H1 (cell line): ENCODE measurements around the gene QPCT. TPM values are rescaled to one million over a fixed set of nuclear protein-coding genes. Genes with fewer than 3 reads are reported as not detected.
A peak's percentile ranks its signal among the peaks of the same experiment; 100 is the strongest.
"Not testable (repeated sequence)": the region's sequence is repeated elsewhere in the genome, so short reads cannot be mapped to it uniquely, and the experiment has no call there.

Source experiments
- CTCF ChIA-PET: fragments of 300-600 bp; sonication (Branson Sonifier 250); formaldehyde crosslinking; loops from one replicate; lab custom pipeline; 2021; ENCODE audit not compliant: partially characterized antibody; lab: Charles Lee
- POLR2A ChIA-PET: fragments of 300-600 bp; sonication (Branson Sonifier 250); formaldehyde crosslinking; loops from one replicate; lab custom pipeline; 2021; ENCODE audit warnings: inconsistent platforms; ENCODE audit not compliant: partially characterized antibody; lab: Charles Lee
- DNase-seq, 2 experiments: peaks; one replicate each; pipeline versions ENCODE4 v3.0.0 to v3.0.0-alpha.2; 2010 to 2022; ENCODE audit warnings: low spot score in 2 of 2, low read depth in 1 of 2, mixed read lengths in 1 of 2
- FAIRE-seq: peaks from 2 replicates; lab custom pipeline; 2011; peaks lifted over from hg19 to GRCh38; lab: Jason Lieb, UNC
- H2AFZ ChIP-seq: 2 replicates; pipeline ENCODE4 v1.8.1; 2012; ENCODE audit warnings: low read length, inconsistent platforms
- H2AK5ac ChIP-seq: 2 replicates; pipeline ENCODE4 v1.6.1; 2013; ENCODE audit warnings: low read depth, low read length
- H2BK120ac ChIP-seq: replicated peaks from 2 replicates; pipeline ENCODE3; 2013; ENCODE audit warnings: low read depth, low read length, inconsistent platforms
- H2BK12ac ChIP-seq: 2 replicates; pipeline ENCODE4 v1.6.1; 2013; ENCODE audit warnings: low read depth, low read length
- H2BK15ac ChIP-seq: 2 replicates; pipeline ENCODE4 v1.6.1; 2013; ENCODE audit warnings: low read length
- H2BK20ac ChIP-seq: 2 replicates; pipeline ENCODE4 v1.6.1; 2013; ENCODE audit warnings: low read length
- H2BK5ac ChIP-seq: 2 replicates; pipeline ENCODE4 v1.6.1; 2013; ENCODE audit warnings: low read depth, low read length
- H3K14ac ChIP-seq: 2 replicates; pipeline ENCODE4 v1.6.1; 2013; ENCODE audit warnings: inconsistent platforms; ENCODE audit not compliant: insufficient read length
- H3K18ac ChIP-seq: 2 replicates; pipeline ENCODE4 v1.6.1; 2013; ENCODE audit warnings: low read length; ENCODE audit errors: extremely low read depth
- H3K23ac ChIP-seq: 2 replicates; pipeline ENCODE4 v1.6.1; 2013; ENCODE audit warnings: inconsistent platforms; ENCODE audit not compliant: insufficient read length
- H3K23me2 ChIP-seq: 2 replicates; pipeline ENCODE4 v1.6.1; 2013; ENCODE audit warnings: low read depth, low read length
- H3K27ac ChIP-seq: 2 replicates; pipeline ENCODE4 v1.6.1; 2011; ENCODE audit warnings: low read depth, low read length, inconsistent platforms
- H3K27me3 ChIP-seq, 4 experiments: replicated peaks in 1 of 4; 1 replicate in 1 of 4; 2 replicates in 3 of 4; pipeline versions ENCODE4 v1.6.1 to v1.8.1; 2011 to 2013; ENCODE audit warnings: low read length in 3 of 4, mild to moderate bottlenecking in 3 of 4, inconsistent platforms in 2 of 4, mixed read lengths in 2 of 4, moderate library complexity in 1 of 4; ENCODE audit not compliant: control insufficient read depth in 3 of 4, insufficient read depth in 3 of 4; ENCODE audit errors: extremely low read depth in 1 of 4
- H3K36me3 ChIP-seq, 4 experiments: 2 replicates each; pipeline versions ENCODE4 v1.6.1 to v1.8.1; 2011 to 2013; ENCODE audit warnings: mild to moderate bottlenecking in 4 of 4, low read length in 3 of 4, moderate library complexity in 2 of 4, control low read depth in 1 of 4, inconsistent platforms in 1 of 4; ENCODE audit not compliant: insufficient read depth in 4 of 4, control insufficient read depth in 2 of 4
- H3K4ac ChIP-seq: replicated peaks from 2 replicates; pipeline ENCODE3; 2013; ENCODE audit warnings: low read length, low read depth, mixed read lengths, inconsistent platforms; ENCODE audit not compliant: insufficient read length
- H3K4me1 ChIP-seq, 4 experiments: replicated peaks in 1 of 4; 1 replicate in 1 of 4; 2 replicates in 3 of 4; pipeline versions ENCODE4 v1.6.1 to v1.8.1; 2011 to 2013; ENCODE audit warnings: low read length in 3 of 4, inconsistent platforms in 2 of 4, mixed read lengths in 1 of 4; ENCODE audit not compliant: insufficient read depth in 4 of 4, control insufficient read depth in 3 of 4
- H3K4me2 ChIP-seq, 2 experiments: 2 replicates each; pipeline versions ENCODE4 v1.6.1 to v1.8.1; 2011 to 2013; ENCODE audit warnings: low read depth in 2 of 2, low read length in 2 of 2, control low read depth in 1 of 2, inconsistent platforms in 1 of 2, mild to moderate bottlenecking in 1 of 2; ENCODE audit not compliant: insufficient read depth in 1 of 2
- H3K4me3 ChIP-seq, 4 experiments: fragments of 200-600, 300-600 bp in 1 of 4; sonication (generic), shearing (Covaris generic), sonication (Bioruptor Twin) in 1 of 4; 2 replicates each; pipeline versions ENCODE4 v1.5.1 to v1.8.1; 2011 to 2016; ENCODE audit warnings: low read length in 4 of 4, low read depth in 3 of 4, control low read depth in 2 of 4, inconsistent platforms in 2 of 4, mild to moderate bottlenecking in 2 of 4, mixed read lengths in 1 of 4, moderate library complexity in 1 of 4; ENCODE audit not compliant: insufficient read depth in 2 of 4; ENCODE audit errors: extremely low read depth in 1 of 4
- H3K56ac ChIP-seq: replicated peaks from 2 replicates; pipeline ENCODE3; 2013; ENCODE audit warnings: low read depth, mild to moderate bottlenecking, mixed read lengths, low read length, inconsistent platforms; ENCODE audit not compliant: insufficient read length
- H3K79me1 ChIP-seq: 2 replicates; pipeline ENCODE4 v1.6.1; 2013; ENCODE audit warnings: low read depth, low read length, control low read depth
- H3K79me2 ChIP-seq, 2 experiments: 2 replicates each; pipeline versions ENCODE4 v1.6.1 to v1.8.1; 2012 to 2013; ENCODE audit warnings: low read length in 2 of 2, mild to moderate bottlenecking in 2 of 2, inconsistent platforms in 1 of 2; ENCODE audit not compliant: insufficient read depth in 2 of 2, control insufficient read depth in 1 of 2
- H3K9ac ChIP-seq, 4 experiments: replicated peaks in 1 of 4; 1 replicate in 1 of 4; 2 replicates in 3 of 4; pipeline versions ENCODE4 v1.6.1 to v1.8.1; 2011 to 2013; ENCODE audit warnings: low read depth in 3 of 4, low read length in 3 of 4, control low read depth in 2 of 4, mild to moderate bottlenecking in 2 of 4, moderate library complexity in 2 of 4, inconsistent platforms in 1 of 4; ENCODE audit errors: extremely low read depth in 1 of 4
- H3K9me3 ChIP-seq, 2 experiments: 2 replicates each; pipeline versions ENCODE4 v1.6.1 to v1.8.1; 2012 to 2013; ENCODE audit warnings: mild to moderate bottlenecking in 2 of 2, moderate library complexity in 2 of 2, control low read depth in 1 of 2, inconsistent platforms in 1 of 2, low read depth in 1 of 2, low read length in 1 of 2, mixed read lengths in 1 of 2; ENCODE audit not compliant: insufficient read depth in 2 of 2
- H4K20me1 ChIP-seq, 2 experiments: replicated peaks in 1 of 2; 2 replicates each; pipeline versions ENCODE3 to v1.8.1; 2011 to 2013; ENCODE audit warnings: inconsistent platforms in 2 of 2, low read length in 2 of 2, mild to moderate bottlenecking in 1 of 2; ENCODE audit not compliant: insufficient read depth in 2 of 2, control insufficient read depth in 1 of 2
- H4K5ac ChIP-seq: 2 replicates; pipeline ENCODE4 v1.6.1; 2013; ENCODE audit warnings: low read length, low read depth, mixed read lengths, inconsistent platforms; ENCODE audit not compliant: insufficient read length
- H4K8ac ChIP-seq: 2 replicates; pipeline ENCODE4 v1.8.0; 2013; ENCODE audit warnings: mild to moderate bottlenecking, moderate library complexity, low read length, inconsistent platforms; ENCODE audit not compliant: insufficient read depth; ENCODE audit errors: extremely low read depth
- H4K91ac ChIP-seq: replicated peaks from 2 replicates; pipeline ENCODE3; 2013; ENCODE audit warnings: low read length, mixed read lengths, inconsistent platforms; ENCODE audit not compliant: insufficient read length
- WGBS, 2 experiments: shearing (Covaris generic) in 1 of 2; methylation state at CpG; one replicate each; pipeline versions ENCODE4 v1.1.6 to v1.1.7; 2013 to 2015; ENCODE audit warnings: low lambda C conversion rate in 2 of 2, mixed read lengths in 2 of 2, inconsistent platforms in 1 of 2, low coverage in 1 of 2, missing lambda C conversion rate in 1 of 2; ENCODE audit not compliant: insufficient replicate concordance in 2 of 2, insufficient coverage in 1 of 2, insufficient read length in 1 of 2; ENCODE audit errors: extremely low coverage in 1 of 2, missing lambda C conversion rate in 1 of 2; 5-methylcytosine and 5-hydroxymethylcytosine counted together
- polyA plus RNA-seq, 7 experiments: library from polyadenylated mRNA; depleted of rRNA in 3 of 7; stranded (reverse) in 5 of 7; unstranded in 2 of 7; fragments of >200 nt in 5 of 7; fragments of 200-250 nt in 2 of 7; gene quantifications; 1 replicate in 5 of 7; 2 replicates in 1 of 7; 4 replicates in 1 of 7; pipeline versions ENCODE4 v1.2.1 to v1.2.3, GENCODE V29; 2011 to 2013; ENCODE audit warnings: missing spikeins in 2 of 7, mixed read lengths in 2 of 7
- total RNA-seq: library from RNA; stranded (reverse); fragmentation: NEBNext Ultra II Directional; extraction: Animal tissue kit (Norgen Biotek cat#: 25700); gene quantifications from 2 replicates; pipeline ENCODE4 v1.2.1, GENCODE V29; 2021

Gene QPCT
- total and polyA plus RNA-seq, 2 of the 8 experiments (the other 6 are each of a cell fraction or from before 2014, with no cell fraction given): 4.0 to 4.3 TPM

DNA sequence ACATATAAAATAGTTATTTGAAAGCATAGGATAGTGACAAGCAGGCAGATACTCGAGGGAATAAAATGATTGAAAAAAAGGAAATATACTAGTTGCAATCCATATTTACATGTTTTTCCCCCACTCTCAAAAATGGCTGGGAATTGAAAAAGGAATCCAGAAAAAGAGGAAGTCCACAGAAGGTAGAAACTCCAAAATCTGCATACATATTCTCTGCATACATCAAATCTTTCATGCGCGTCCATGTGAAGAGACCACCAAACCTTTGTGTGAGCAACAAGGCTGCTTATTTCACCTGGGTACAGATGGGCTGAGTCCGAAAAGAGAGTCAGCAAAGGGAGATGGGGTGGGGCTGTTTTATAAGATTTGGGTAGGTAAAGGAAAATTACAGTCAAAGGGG lies 36.4 kb downstream of the QPCT start:
- H3K14ac ChIP-seq, H3K56ac ChIP-seq, H3K79me2 ChIP-seq, H2AK5ac ChIP-seq, FAIRE-seq, DNase-seq, H2BK120ac ChIP-seq, H3K27me3 ChIP-seq, H2BK15ac ChIP-seq, H2AFZ ChIP-seq, H2BK5ac ChIP-seq, H3K9me3 ChIP-seq, H3K9ac ChIP-seq, H2BK12ac ChIP-seq, H4K91ac ChIP-seq, H3K4me1 ChIP-seq, H2BK20ac ChIP-seq, H4K20me1 ChIP-seq, H4K5ac ChIP-seq, H3K18ac ChIP-seq, H3K4ac ChIP-seq, H3K4me3 ChIP-seq, H3K4me2 ChIP-seq, H3K27ac ChIP-seq, H3K36me3 ChIP-seq, H3K23ac ChIP-seq, H4K8ac ChIP-seq, H3K23me2 ChIP-seq, H3K79me1 ChIP-seq: not testable (repeated sequence)
- 90% methylated on average over 4 of the region's 4 CpGs; no CpG with 5 or more reads in 1 of the 2 experiments for WGBS, 2 experiments
- CTCF ChIA-PET: interaction anchor here (1.4 kb wide), 1 partner anchor 10 kb away, joined by 4 read pairs; no protein-coding TSS in a partner anchor
- POLR2A ChIA-PET: interaction anchor here (0.6 kb wide), 1 partner anchor 257 kb away, joined by 3 read pairs; no protein-coding TSS in a partner anchor

DNA sequence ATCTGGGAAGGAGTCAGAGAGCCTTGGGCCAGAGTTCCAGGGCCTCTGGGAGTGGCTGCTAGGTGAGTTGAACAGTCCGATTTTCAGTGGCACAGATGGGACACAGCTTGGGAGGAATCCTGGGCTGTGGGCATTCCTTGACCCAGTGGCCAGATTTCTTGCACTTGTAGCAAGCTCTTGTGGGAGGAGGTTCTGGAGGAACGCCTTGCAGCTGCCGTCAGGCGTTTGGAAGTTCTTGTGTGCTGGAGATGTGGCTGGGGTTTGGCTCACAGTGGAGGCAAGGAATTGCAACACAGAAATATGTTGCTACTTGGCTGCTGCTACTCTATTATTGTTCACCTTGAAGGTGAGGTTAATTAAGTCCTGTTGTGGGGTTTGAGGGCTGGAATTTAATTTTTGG lies 39.8 kb downstream of the QPCT start:
- H3K4ac ChIP-seq, H3K27ac ChIP-seq, H3K4me1 ChIP-seq, H3K18ac ChIP-seq, H2AK5ac ChIP-seq, H3K9me3 ChIP-seq, H3K4me3 ChIP-seq, H2AFZ ChIP-seq, H3K9ac ChIP-seq, H4K8ac ChIP-seq, POLR2A ChIA-PET, H2BK120ac ChIP-seq, H3K23ac ChIP-seq, H2BK12ac ChIP-seq, H4K5ac ChIP-seq, H3K36me3 ChIP-seq, H4K20me1 ChIP-seq, H2BK5ac ChIP-seq, H2BK15ac ChIP-seq, H3K79me2 ChIP-seq, H4K91ac ChIP-seq, H3K56ac ChIP-seq, DNase-seq, H3K23me2 ChIP-seq, H3K4me2 ChIP-seq, FAIRE-seq, H3K27me3 ChIP-seq, H3K14ac ChIP-seq, H3K79me1 ChIP-seq: not testable (repeated sequence)
- peak overlapping the region; percentile 32; the same call in 1 of the 2 replicates for H2BK20ac ChIP-seq
- WGBS, 2 experiments: 91% methylated on average over 4 of the region's 4 CpGs; no CpG with 5 or more reads in 1 of the 2 experiments
- CTCF ChIA-PET: interaction anchor here (1.3 to 1.6 kb wide), 2 partner anchors 11 to 31 kb away, joined by 3 to 5 read pairs; no protein-coding TSS in a partner anchor
